ENCODE results near the gene C3.
"Not testable (repeated sequence)": the region's sequence is repeated elsewhere in the genome, so short reads cannot be mapped to it uniquely, and the experiment has no call there.

C3 gene

DNA sequence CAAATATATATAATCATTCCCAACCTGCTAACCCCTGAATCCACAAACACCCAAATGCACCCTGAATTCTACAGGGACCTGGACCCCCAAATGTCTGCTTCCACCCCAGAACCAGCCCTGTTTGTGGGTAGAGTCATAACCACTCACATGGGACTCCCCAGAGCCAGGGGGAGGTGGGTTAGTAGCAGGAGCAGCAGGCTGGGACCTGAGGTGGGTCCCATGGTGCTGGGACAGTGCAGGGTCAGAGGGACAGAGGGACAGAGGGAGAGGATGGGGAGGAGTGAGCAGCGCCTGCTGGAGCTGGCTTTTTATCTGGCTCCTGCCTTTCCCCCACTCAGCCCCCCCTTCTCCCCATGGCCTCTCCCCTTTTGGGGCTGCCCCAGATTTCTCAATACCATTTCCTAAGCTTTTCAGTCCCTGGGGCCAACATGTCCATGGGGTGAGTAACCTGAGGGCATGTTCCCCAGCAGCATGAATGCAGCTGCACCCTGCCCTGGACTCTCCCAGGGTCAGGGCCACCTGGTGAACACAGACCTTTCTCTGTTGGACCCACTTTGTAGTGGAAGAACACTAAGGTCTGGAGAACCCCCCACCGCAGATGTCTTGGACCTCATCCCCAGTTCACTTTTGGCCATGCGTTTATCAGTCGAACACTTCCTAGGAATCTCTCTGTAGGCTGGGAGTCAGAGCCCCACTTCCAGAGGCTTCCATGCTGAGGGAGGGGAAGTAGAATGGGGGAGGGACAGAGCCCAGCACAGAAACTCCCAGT lies at the start of gene C3:
Gene C3, minus strand, starts transcription at position 282 of the 769 bp plus-strand sequence. Its CDS starts 61 bp downstream, at position 221.
- FAIRE-seq: no peak

- no peak for FAIRE-seq
Measured at GRCh38 chr19:6769006-6769619, 48.7 kb upstream of the C3 start.

GRCh38 chr19:6768236-6768785 lies 47.9 kb upstream of the C3 start:
- no peak for FAIRE-seq

DNA sequence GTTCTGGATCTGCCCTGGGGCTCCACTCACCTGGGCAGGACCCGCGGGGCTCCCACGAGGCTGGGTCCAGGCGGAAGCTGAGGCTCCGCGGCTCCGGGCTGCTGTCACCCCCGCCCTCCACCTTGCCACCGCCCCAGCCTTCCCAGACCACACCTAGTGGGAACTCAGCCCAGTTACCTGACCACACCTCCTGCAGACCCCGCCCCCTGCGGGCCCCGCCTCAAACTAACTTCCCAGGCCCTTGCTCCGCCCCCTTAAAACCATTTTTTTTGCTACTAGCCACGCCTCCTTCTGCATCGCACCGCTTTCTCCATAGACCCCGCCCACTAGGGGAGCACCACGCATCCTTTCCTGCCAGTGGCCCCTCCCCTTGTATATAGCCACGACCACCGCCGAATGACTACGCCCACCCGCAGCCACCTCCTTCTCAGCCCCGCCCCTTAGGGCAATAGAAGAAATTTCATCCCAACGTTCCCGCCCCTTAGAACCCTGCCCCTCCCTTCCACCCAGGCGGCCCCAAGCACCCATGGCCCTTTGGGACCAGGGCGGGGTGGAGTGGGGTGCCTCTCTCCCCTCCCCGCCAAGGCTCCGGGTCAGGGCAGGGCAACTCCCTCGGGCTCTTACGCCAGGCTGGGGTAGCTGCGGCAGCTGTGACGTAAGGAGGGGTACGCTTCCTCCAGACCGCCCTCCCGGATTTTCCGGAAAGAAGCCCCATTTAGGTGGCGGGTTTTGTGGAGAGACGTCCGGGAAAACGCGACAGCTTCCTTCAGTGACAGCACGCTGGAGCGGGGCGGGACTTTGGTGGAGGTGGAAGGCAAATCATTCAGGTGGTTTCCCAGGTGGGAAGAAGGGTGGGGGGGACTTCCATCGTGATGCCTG lies 47.1 kb upstream of the C3 start, which contains the start of gene SH2D3A:
Gene SH2D3A, minus strand, starts transcription at position 79 of the 879 bp plus-strand sequence. CDS start 3,687 bp downstream, outside the sequence.
- no peak for FAIRE-seq

DNA sequence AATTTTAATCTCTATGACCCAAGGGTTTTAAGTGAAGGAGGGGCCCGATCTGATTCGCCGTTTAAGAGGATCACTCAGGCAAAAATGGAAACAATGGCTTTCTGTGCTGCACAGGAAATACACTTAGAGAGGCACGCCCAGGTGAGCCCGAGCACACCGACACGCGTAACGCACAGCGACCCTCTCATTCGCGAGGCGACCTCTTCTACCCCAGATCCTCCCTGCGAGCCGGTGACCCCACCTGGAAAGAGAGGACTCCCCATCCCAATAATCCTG lies 46.6 kb upstream of the C3 start:
- no peak for FAIRE-seq

DNA sequence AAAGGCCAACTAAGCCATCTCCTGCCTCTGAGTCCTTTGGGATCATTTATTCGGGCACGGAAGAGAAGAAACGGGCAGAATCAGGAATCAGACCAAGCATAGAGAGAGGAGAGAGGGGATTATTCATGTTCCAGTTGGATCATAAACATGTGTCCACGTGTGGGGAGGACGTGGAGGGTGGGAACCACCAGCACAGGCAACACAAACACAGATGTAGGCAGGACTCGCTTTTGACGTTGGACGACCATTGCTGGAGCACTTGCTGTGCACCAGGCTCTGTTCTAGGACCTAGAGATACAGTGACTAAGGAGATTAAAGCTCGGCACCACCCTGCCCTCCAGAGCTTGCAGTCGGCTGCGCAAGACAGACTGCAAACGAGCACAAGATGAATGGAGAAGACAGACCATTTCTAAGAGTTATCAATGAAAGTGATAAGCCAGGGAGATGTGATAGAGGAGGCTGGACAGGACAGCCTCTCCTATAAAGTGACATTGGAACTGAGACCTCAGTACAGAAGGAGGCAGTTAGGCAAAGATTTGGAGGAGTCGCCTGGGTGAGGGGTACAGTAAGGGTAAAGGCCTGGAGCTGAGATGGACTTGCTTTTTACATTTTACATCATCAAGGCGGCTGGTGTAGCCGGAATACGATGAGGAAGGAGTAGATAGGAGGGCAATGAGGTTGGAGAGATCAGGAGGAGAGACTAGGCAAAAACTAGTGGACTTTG lies 46.1 kb upstream of the C3 start:
- FAIRE-seq: no peak

- FAIRE-seq: no peak
Measured at GRCh38 chr19:6765738-6766356, 45.4 kb upstream of the C3 start.

GRCh38 chr19:6762253-6762797 lies 41.9 kb upstream of the C3 start:
- not testable (repeated sequence) for FAIRE-seq

- FAIRE-seq: no peak
Measured at GRCh38 chr19:6761053-6761676, 40.7 kb upstream of the C3 start.

DNA sequence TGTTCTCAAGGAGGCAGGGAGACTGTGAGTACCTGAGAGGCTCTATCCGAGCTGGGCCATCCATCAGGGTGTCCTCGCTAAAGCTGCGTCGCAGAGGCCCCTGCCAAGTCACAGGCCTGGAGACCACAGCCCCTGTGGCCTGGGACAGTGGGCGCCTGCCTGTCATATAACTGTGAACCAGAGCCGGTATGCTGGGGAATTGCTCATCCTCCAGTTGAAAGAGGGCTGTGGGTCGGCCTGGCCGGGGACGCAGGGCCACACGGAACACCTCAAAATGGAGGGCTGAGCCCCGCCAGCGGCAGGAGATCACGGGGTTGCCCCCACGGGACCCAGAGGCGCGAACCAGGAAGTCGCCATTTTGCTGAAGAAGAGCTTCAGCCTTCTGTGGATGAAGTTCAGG lies 40.2 kb upstream of the C3 start:
- FAIRE-seq: no peak

DNA sequence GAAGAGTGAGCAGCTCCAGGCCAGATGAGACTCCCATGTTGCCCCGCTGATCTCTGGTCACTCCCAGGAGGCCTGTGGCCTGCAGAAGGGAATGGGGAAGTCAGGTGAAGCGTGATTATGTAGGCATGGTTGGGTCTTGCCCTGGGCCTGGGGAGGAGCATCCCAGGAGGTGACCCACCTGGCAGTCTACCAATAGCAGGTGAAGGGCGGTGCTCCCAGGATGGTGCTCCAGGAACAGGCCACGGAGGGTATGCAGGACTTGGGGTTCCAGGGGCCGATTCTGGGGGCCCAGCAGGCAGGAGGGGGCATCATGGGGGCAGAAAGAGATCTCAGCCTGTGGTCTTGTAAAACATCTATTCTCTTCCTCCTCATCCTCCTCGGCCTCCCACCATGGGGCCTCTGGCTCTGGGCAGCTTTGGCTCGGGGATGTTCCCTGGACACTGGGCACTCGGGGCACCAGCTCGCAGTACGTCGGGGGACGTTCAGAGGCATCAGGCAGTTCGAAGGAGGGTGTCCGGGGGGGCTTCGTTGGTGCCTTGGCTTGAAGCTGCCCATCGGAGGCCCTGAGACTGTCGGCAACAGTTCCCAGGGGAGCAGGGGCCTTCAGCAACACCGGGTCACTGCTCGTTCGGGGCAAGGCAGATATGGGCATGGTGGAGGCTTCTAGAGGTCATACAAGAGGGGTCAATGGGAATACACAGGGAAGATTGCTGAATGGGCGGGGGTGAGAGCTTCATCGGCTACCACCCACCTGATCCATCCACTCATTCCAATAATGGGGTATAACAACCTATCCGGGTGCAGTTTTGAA lies 34.4 kb upstream of the C3 start:
- no peak for FAIRE-seq

DNA sequence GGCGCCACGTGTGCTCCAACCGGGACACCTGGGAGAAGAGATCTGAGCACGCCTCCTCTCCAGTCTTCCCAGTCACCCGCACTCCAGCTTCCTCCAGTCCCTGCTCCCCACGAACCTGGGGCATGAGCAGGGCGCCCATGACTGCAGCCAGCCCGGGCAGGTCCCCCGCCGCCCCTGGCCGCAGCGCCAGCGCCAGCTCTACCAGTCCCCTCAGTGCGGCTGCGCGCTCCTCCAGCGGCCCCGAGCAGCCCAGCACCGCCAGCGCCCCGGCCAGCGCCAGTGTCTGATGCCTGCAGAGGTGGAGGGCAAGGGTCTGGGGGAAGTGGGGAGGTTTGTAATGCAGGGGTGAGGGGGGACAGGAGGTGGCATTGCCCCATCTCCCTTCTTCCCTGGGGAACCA lies 33.7 kb upstream of the C3 start:
- no peak for FAIRE-seq

DNA sequence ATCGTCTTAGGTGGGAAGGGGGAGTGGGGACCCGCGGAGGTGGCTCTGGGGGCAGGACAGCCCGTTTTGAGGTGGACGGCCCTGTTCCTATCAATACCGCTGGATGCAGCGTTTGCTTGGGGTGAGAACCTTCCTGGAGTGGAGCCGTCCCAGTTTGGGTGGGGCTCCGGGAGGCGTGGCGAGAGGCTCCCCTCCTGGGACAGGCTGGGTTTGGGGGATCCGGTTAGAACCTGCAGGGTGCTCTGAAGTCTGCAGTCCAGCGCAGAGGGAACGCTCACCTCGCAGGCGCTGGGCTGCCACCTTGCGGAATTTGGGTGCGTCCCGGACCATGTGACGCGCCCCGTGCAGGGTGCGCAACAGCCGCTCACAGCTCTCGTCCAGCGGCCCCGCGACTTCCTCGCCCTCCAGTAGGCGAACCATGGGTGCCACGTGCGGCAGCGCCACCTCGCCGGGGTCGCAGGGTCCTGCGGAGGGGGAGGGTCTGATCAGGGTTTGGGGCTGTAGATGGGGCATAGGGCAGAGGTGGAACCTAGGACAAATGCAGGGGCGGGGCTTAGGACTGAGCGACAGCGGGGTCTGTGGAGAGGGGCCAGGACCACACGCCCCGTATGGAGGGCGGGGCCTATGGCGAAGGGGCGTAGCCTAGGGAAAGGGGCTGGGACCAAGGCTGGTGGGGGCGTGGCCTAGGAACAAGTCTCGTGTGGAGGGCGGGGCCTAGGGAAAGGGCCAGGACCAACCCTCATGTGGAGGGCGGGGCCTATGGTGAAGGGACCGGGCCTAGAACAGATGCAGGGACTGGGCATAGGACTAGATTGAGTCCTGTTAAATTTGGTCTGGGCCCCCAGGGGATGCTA lies 33.0 kb upstream of the C3 start:
- peak; percentile 99 for FAIRE-seq

- FAIRE-seq: peak; percentile 65
Measured at GRCh38 chr19:6752256-6753177, 32.1 kb upstream of the C3 start.

GRCh38 chr19:6751189-6751588 lies 30.7 kb upstream of the C3 start:
- no peak for FAIRE-seq

DNA sequence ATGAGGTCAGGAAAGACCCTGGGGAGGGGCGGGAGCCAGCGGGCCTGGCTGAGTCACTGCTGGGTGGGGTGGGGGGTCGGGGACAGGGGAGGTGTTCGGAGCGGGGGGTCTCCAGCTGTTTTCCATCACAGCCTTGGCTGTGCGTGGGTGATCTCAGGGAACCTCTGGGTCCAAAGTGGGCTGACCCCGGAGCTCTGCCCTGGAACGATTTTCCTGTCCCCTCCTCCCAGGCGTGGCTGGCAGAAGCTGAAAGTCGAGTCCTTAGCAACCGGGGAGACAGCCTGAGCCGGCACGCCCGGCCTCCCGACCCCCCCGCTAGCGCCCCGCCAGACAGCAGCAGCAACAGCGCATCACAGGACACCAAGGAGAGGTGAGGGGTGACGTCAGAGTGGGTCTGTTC lies 29.6 kb upstream of the C3 start:
- no peak for FAIRE-seq

- FAIRE-seq: not testable (repeated sequence)
Measured at GRCh38 chr19:6748543-6748942, 28.1 kb upstream of the C3 start.

DNA sequence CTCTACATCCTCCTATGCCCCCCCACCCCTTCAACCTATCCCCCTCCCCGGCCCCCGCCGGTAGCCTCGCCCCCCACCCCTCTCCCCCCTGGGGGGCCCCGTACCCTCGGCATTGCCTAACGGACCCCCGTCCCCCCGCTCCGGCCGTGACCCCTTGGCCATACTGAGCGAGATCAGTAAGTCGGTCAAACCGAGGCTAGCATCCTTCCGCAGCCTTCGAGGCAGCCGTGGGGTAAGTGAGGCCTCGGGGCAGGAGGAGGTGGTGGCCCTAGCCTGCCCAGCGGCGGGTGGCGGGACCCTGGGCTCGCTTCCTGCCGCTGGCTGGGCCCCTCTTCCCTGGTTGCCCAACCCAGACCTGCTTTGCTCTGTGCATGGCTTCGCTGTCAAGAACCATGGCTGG lies 25.5 kb upstream of the C3 start:
- no peak for FAIRE-seq
